HG02840 (cell line): Measurements from ENCODE around the gene MYLK2.

Experiments used
- ATAC-seq: cut with Tn5 transposase; IDR thresholded peaks from one replicate; pipeline ENCODE4 v1.9.1; 2021; ENCODE audit warnings: mild to moderate bottlenecking, moderate library complexity, moderate number of reproducible peaks; ENCODE audit not compliant: unreplicated experiment, low FRiP score

Gene MYLK2

GRCh38 chr20:31849306-31849930 is 30.3 kb downstream of the MYLK2 start:
- ATAC-seq = no peak

DNA sequence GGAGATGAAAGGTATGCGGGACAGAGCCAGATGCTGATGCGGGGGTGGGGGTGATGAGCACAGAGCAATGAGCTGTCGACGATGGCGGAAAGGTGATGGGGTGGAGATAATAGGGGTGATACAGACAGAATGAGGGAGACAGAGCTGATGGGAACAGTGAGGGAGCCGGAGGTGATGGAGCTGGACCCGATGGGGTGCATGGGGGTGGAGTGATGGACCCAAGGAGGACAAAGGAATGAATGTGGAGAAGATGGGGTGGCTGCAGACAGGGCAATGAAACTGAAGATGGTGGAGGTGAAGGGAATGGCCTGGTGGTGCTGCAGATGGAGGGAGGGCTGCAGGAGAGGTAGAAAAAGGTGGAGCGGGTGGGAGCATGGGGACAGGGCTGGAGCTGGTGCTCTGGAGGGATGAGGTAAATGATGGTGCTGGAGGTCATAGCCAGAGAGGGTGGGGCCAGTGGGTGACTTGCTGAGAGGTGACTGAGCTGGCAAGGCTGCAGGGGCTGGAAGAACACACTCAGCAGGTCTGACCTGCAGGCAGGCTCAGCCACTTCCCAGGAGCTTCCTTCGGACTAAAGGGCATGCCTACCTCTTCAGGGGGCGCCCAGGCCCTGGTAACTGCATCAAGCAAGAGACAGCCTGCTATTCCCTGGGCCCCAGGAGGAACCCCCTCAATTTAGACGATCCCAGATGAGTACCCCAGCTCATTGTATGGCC is 32.2 kb downstream of the MYLK2 start:
- no peak for ATAC-seq

- ATAC-seq = no peak
These were observed 34.3 kb downstream of the MYLK2 start for GRCh38 chr20:31853481-31853880.

GRCh38 chr20:31856516-31856915 is 37.4 kb downstream of the MYLK2 start:
- ATAC-seq = no peak

DNA sequence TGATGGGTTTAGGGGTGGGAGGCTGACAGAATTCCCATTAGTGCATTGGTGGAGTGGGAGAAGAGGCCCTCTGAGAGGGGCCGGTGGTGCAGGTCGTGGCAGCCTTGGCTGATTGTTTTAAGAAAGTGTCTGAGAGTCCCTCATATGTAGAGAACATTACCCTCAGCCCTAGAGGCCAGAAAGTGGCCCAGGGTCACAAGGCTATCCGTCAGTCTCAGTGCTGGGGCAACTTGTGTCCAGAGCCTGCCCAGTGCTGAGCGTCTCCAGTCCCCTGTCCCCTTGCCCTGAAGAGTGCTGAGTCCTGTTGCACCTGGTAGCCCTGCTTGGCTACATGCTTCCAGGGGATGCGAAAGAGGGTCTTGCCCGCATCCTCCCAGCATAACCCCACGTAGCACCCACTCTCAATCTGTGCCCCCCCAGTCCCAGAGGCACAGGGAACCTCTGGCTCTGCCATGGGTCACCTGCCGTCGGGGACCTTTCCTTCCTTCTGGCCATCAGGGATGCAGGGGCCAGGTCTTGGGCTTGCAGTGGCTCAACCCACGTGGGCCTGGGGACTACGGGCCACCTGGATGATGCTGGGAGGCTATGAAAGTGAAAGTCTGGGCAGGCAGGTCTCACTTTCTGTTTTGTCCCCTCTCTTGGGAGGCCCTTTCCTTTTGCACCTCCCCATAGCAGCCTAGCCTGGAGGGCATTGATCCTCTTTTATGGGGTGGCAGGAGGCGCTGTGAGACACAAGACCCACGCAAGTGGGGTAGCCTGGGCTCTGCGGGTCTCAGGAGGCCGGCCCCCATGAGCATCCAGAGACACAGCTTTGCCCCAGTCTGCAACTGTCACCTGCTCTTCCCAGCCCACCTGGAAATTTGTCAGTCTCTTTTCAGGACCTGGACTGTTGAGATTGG is 39.0 kb downstream of the MYLK2 start:
- ATAC-seq = no peak

DNA sequence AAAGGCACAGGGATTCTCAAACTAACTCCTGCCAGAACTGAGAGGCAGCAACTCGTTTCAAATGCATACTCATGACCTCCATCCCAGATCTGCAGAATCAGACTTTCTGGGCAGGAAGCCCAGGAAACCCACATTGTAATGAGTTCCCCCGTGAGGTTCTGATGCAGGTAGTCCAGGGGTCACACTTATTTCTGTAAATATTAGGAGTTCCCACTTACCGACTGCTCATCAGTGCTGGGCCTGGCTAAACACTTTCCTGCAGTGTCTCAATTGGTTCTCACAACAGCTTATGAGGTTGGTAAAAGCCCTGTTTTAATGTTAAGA is 39.6 kb downstream of the MYLK2 start:
- no peak for ATAC-seq

DNA sequence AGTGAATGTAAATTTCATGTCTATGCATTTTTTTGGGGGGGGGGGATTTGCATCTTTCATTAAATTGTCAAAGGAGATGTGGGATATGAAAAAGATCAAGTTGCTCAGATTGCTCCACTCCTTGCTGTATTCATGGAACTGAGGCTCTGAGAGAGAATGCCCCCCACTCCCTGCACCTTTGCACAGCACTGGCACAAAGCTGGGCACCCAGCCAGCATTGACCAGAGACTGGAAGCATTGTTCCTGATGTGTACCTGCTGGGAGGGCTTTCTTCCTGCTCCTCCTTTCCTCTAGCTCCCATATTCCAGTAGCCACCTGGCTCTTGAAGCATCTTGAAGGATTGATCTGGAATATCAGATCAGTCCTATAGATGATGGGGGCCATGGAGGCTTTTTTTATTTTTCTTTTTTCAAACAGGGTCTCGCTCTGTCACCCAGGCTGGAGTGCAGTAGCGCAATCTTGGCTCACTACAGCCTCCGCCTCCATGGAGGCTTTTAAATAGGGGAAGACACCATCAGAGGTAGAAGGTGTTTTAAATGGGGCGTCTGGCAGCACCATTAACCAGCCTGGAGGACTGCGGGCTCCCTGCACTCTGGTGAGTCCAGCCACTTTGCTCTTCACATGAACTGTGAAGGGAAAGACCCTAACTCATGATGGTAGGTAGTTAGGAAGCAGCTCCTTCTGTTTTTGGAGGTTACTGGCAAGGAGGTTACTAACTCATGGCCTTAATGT is 40.3 kb downstream of the MYLK2 start:
- no peak for ATAC-seq

DNA sequence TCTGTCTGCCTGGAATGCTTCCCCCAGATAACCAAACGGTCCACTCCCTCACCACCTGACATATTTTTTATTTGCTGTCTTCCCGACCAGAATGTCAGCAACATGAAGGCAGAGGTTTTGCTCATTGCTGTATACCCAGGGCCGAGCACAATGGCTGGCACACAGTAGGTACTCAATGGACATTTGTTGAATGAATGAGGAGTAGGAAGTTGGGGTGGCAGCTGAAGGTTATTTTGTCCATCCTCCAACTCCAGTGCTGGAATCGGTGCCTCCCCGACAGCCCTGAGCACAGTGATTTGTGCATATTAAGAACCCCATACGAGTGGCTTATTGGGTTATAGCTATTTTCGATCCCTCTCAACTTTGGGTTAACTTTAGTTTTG is 40.8 kb downstream of the MYLK2 start:
- no peak for ATAC-seq

DNA sequence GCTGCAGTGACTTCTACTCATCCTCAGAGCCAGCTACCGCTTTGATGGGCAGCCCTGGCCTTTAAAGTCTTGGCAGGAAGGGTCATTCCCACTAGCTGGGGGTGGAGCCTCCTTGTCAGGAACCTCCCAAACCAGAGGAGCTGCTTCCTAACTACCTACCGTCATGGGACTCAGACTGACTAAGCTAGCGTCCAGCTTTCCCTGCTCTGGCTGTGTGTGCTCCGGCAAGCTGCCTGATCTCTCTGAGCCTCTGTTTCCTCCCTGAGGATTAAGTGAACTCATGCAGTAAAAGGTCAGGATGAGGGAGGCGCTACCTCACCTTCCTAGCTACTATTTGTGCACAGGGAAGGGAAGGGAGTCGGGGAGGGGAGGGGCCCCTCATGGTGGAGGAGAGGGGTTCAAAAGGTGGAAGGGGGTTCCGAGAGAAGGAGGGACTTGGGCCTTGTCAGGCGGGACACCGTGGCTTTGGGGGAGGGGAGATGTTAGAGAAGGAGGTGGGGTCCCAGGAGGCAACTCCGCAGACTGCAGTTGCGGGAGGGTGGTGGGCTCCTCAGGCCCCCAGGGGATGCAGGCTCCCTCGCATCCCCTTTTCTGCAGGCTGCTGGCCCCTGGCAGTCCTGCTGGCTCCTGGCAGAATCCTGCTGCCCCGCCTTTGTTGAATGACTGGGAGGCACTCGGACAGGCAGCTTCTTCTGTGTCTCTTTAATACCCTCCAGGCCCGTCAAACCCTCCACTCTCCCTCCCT is 41.4 kb downstream of the MYLK2 start:
- no peak for ATAC-seq

GRCh38 chr20:31861135-31861384 is 41.9 kb downstream of the MYLK2 start:
- ATAC-seq = no peak

DNA sequence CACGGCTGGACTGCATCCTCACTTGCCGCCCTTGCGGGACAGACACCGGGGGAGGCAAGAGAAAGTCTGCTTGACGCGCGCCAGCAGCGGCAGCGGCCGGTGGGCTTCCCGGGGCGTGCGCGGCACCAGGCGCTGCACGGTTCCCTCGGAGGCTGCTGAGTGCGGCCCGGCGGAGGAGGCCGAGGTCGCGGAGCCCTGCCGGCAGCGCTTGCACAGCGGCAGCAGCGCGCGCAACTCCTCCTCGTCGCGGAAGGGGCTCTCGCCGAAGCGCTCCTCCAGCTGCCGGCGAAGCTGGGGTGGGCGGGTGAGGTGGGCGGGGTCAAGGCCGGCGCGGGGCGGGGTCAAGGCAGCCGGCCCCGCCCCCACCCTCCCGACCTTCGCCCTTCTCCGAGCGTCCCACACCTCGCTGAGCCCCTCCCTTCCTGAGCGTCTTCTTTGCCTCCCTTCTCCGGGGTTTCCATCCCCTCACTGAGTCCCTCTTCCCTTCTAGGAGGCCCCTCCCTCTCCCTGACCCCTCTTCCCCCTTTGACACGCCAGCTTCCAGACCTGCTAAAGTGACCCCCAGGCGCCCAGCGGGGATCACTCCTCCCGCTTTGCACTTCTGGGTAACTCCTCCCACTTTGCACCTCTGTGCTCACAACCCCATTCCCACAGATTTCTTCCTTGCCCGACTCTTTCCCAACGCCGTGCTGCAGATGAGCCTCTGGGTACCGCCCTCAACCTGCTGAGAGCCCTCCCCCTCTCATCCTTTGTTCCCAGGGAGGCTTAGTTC is 42.4 kb downstream of the MYLK2 start:
- ATAC-seq = no peak

- ATAC-seq = no peak
These were observed 43.0 kb downstream of the MYLK2 start for GRCh38 chr20:31862157-31862470.

DNA sequence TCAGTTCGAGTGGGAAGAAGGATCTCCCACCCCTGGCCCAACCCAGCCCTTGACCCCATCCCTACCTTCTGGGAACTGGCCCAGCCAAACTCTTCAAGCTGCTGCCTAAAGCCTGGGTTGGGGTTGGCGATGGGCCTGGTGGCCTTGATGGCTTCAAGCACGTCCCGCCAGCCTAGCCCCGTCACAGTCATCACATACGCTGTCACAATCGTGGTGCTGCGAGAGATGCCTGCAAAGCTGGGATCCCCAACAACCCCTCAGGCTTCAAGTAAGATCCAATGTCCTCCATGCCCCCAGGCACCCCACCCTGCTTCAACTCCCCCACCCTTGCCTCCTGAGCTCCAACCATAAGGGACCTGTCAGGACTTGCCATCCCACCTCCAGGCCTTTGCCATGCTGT is 43.4 kb downstream of the MYLK2 start:
- ATAC-seq = no peak

DNA sequence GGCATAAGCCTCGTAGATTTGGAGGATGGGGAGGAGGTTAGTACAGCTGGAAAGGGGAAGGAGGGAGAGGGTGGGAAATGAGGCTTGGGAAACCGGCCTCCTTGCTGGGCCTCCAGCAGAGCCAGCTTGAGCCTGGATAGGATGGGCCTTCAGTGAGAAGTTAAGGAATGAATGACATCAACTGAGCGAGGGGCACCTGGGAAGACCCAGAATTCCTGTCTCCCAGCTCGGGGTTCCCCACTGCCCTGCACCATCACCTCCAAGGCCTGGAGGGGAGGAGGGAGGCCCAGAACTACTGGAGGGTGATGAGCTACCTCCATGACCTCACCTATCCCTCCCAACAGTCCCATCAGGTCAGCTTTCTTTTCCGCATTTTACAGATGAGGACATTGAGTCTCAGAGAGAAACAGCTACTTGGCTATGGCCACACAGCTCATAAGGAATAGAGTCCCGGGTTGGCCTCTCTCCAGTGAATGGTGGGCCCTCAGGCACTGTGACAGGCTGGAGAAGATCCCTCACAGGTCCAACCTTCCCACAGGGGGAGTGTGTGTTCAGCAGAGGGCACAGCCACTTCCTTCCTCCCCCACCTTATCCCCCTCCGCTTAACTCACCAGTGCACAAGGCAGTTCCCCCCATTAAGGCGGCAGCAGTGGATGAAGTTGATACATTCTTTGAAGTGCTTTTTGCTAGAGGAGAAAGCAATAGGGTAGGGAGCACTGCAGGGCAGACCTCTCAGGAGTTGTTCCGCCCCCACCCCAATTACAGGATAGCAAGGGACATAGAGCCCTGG is 44.3 kb downstream of the MYLK2 start:
- no peak for ATAC-seq

DNA sequence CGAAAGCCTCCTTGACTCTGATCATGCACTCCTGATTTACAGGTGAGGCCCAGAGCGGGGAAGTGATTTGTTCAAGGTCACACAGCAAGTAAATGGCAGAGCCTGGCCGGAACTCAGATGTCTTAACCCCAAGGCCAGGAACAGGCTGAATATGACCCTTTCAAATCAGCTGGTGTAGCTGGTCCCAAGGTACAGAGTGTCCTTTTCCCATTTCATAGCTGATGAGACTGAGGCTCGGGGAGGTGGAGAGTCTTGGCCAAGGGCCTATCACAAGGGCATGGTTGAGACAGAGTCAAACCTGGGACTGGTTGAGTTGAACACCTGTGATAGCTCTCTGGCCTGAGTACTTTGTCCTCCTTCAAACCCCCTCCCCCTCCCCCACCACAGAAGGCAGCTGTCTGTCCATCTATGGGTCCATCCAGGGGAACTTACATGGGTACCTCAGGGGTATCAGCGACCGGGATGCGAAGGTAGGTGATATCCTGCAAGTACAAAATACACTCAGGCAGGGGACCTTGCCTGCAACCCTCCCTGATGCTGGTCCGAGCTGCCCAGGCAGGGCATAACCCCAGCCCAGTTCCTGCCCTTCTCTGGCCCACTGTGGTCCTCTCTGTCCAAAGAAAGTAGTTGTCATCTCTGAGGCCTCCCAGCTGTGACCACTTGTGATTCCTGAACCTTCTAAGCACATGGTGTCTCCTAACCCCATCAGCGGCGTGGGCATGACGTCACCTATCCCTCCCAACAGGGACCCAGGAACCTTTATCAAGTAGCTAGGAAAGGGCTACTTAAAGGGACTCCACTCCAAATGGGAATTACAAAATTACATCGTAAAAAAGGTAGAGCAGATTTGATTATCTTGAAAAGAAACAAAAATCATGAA is 45.6 kb downstream of the MYLK2 start:
- ATAC-seq = no peak

GRCh38 chr20:31866221-31866620 is 47.1 kb downstream of the MYLK2 start:
- no peak for ATAC-seq

DNA sequence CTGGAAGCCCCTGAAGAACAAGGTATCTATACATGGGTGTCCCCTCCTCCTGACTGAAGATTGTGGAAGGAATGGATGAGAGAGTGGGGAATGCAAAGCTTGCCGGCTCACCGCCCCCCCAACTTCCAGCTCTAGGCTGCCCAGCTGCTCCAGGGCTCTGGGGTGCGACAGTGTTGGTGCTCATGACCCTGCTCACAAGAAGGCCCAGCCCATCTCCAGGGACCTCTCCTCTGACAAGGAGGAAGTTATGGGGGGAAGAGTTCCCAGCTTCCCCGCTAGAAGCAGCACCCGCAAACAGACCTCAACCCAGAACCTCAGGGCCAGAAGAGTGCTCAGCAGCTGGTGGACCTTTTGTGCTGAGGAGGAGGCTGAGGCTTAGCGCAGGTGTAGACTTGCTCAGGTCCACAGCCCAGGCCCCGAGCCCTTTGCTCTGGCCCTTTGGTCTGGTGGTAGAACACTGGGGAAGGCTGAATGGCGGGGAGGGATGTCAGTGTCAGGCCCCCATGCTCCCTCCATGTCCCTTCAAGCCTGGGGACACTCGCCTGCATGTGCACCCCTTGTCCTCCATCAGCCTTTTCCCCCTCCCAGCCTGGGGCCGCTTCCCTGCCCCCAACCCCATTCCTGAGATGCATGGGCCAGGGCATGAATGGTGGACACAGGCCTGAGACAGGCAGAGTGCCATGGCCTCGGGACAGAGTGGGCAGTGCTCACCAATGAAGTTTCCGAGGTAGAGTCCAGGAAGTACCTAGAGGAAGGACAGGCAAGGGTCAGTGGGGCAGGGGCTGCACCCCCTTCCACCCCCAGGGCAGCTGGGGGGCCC is 49.9 kb downstream of the MYLK2 start:
- ATAC-seq = no peak

DNA sequence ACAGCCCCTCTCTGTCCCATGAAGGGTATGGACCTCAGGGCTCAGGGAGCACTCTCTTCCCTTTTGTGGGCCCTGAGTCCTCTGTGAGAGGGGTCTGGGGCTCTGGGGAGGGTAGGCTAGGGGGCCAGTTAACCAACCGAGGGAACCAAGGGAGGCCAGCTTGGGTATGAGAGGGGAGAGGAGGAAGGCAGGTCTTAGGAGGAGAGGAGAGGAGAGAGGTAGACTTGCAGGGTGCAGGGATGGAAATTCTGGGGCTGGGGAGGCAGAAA is 50.5 kb downstream of the MYLK2 start:
- ATAC-seq = no peak
